Right forelimb (tissue), 1 donor: ENCODE results near the gene SPOPL.
"Not testable (repeated sequence)": the region's sequence is repeated elsewhere in the genome, so short reads cannot be mapped to it uniquely, and the experiment has no call there.

ENCODE experiments used
- DNase-seq: peaks from one replicate; pipeline ENCODE4 v3.0.0-alpha.2; 2018

The SPOPL gene

DNA sequence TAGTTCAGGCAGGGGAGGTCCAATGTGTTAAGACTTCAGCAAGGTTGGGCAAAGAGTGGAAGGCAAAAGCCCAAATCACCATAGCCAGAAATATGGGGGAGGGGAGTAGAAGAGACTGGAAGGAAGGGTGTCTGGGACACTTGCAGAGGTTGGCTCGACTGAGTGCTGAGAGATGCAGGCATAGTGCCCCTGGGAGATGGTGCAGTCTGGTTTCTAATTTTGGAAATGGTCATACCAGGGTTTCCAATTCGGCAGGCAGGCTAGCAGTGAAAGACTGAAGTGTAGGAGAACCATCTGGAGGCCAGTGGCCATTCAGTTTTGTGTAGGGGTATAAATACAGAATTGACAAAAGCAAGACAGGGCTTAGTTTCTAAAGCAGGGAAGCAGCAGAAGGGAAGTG lies 6.2 kb upstream of the SPOPL start:
- no peak for DNase-seq

DNA sequence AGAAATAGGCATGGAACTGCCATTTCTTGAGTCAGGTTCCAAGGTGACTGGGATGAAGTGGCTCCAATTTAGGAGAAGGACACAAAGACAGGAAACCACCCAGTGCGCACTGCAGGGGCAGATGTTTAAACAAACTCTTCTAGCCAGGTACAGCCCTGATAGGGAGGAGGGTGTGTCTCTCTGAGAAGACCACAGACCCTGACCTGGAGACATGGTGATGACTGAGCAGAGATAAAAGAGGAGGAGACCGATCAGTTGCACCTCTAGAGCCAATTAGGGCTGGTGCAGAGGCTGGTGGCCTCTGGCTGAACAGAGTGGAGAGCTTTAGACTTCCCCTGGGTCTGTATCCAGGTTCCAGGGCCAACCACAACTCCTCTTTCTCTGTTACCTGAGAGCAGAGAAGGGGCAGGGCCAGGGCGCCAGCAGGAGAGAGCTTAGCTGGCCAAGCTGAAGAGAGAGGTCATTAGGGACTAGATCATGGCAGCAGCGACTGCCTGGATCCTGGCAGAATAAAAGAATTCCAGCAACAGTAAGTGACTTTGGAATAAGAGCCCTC lies 5.4 kb upstream of the SPOPL start:
- no peak for DNase-seq

DNA sequence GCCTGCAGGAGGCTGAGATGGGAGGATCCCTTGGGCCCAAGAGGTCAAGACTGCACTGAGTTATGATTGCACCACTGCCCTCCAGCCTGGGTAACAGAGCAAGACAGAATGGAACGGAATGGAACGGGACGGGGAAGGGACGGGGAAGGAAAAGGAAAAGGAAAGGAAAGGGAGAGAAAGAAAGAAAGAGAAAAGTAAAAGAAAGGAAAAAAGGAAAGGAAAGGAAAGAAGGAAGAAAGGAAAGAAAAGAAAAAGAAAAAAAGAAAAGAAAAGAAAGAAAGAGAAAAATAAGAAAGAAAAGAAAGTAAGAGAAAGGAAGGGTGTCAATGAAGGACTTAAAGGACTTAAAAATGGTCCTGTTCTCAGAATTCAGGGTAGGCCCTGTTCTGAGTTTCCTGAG lies 4.3 kb upstream of the SPOPL start:
- no peak for DNase-seq

DNA sequence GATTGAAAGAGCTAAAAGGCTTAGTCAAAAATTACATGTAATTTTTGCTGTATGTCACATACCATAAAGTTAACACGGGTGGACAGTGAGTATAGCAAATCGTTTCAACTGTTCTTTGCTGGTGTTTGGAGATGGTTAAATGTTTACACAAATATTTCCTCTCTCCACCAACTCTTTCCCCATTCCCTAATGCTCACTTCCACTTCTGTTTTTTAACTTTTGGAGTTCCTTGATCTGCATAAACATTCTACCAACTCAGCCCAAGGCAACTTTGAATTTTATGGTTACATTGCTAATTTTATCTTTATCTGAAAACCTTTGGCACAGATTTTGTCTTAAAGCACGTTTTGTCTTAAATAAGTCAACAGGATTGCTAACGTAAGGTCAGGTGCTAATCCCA lies 1.9 kb upstream of the SPOPL start:
- no peak for DNase-seq

DNA sequence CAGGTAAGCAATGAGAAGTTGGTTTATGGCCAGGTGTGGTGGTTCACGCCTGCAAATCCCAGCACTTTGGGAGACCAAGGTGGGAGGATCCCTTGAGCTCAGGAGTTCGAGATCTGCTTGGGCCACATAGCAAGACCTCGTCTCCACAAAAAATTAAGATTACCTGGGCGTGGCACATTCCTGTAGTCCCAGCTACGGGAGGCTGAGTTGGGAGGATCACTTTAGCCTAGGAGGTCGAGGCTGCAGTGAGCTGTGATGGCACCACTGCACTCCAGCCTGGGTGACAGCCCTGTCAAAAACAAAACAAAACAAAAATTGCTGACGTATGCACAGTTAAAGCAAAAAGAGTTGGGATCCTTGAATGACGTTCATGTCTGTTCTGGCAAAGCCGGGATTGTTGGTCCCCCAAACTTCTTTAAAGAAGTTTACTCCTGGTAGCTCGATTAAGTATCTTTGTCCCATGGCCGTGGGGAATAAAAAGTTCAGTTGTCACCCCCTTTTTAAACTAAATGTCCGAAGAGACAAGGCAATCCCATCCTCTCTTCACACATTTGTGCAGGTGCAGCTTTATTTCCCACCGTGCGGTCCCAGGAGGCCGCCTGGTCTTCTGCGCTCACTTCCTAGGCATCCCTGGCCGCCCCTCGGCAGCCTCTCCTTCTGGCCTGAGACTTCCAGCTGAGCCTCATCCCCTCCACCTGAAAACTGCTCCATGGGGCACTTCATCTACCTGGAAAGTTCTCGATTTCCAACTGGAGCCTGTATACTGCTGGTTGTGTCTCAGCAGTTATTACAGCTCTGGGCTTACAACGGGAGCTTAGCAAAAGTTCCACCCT lies 762 bp upstream of the SPOPL start:
- DNase-seq = no peak

DNA sequence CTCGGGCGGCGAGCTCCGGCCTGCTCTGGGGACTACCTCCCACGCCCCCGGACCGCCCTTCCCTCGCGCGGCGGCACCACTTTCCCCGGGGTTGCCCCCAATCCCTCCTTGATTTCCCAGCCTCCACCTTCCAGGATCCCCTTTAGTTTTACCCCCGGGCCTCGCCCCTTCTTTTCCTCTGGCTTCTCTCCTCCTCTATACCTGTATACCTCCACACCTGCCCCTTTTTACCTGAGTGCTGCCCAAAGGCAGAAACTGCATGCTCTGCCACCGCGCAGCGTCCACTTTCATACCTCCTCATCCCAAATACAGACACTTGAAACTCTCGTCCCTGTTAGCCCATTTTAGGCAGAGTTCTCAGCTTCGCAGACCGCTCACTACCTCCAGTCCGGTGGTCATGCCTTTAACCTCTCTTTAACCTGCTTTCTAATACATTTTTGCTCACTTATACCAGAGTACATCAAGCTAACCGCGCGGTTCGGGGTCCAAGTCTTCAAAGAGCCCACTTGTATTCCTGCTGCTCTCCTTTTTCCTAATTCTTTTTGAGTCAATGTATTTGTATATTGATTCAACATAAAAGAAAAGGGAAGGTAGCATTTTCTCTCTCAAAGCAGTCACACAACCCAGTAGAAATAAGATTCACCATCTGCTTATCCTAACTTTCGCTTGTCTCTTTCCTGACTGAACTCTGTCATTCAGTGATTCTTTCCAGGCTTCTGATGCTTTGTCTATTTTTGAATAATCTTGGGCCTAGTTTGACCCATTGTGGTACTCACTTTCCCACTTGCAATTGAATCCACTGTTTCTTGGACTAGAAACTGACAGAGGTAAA lies 901 bp downstream of the SPOPL start:
- peak; percentile 55 for DNase-seq

DNA sequence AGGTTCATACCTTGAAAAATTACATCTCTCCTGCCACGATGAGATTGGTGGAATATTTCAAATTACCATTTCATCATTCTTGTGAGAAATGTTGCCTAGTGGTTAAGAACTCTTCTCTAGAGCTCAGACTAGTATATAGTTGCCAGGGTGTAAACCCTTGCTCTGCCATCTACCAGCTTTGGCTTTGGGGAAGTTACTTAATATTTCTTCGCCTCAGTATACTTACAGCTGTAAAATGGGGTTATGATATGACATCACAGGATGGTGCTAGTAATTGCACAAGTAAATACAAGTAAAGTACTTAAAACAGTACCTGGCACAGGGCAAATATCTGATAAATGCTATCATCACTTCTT lies 1.5 kb downstream of the SPOPL start:
- DNase-seq = no peak

DNA sequence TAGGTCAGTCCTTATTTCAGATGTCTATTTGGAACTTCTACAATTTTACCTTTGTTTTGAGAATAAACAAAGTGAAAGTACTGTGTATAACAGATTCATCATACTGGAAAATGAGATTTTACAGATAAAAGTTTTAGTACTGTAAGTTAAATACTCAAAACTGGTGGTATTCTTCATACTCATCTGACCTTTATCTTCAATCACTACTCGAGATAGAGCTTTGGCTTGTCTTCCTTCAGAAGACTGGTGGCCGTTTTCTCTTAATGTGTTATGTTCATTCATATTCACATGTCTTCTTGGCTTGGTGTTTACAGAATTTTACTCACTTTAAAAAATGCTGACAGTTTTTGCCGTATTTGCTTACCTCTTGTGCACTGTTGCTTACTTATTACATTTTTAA lies 2.1 kb downstream of the SPOPL start:
- DNase-seq = no peak

DNA sequence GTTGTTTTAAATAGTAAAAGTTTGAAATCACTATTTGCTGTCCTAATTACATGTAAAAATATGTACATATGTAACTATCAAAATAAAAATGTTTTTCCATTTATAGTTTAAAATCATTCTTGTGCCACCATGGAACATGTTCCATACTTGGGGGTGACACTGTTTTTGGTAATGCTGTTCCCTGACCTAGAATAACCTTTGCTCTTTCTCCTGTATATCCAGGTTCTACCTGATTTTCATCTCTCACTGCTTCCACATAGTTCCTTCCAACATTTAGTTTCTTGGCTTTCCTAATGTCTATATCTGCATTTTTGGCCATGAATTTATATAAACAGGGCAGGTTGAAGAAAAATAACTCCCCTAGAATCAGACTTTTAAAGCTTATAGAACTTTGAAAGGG lies 2.5 kb downstream of the SPOPL start:
- DNase-seq = no peak

DNA sequence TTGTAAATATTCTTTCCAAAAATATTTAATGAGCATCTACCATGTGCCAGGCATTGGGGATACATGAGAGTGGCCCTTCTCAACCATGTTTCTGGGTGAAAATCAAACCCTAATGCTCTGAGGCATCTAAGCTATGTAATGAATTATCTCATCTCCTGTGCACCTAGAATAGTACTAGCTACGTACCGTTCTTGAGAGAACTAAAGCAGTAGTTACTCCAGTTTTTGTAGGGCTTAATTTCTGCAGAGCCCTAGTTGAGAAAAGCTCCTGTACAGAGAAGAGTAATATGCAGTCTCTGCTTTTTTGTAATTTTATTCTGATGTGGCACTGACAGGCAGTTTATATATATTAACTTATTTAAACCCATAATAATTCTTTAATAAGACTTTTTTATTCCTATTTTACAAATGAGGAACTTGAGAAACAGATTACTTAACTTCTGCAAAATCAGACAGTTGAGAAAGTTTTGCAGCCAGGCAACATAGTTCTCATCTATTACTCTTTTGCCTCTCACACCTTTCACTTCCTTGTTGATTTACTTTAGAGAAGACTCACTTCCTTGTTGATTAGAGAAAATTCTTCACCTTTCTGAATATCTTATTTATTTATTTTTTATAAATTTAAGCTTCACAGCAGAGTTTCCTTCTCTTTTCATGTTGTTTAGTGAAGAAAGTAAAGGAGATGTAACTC lies 3.1 kb downstream of the SPOPL start:
- no peak for DNase-seq

DNA sequence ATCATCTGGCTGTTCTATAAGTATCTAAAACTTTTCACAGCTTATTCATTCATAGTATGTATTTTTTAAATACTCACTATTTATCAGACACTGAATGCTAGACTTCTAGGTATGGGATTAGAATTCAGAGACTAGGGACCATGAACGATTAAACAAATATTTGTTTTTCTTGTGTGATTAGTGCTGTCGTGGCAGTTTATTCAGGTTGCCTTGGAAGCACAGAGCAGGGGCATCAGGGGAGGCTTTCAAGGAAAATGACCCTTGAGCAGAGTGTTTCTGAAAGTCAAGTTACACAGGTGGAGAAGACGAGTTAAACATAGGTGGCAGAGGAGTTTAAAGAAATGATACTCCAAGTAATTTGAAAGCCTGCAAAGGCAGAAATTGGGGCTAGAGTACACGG lies 5.7 kb downstream of the SPOPL start:
- no peak for DNase-seq

DNA sequence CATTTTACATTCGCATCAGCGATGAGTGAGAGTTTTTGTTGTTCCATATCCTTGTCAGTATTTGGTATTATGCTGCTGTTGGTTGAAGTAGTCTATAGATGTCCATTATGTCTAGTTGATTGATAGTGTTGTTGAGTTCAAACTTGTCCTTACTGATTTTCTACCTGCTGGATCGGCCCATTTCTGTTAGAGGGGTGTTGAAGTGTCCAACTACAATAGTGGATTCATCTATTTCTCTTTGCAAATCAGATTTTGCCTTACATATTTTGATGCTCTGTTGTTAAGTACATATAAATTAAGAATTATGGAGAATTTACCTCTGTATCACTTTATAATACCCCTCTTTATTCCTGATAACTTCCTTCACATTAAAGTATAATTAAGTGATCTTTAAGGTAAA lies 8.7 kb downstream of the SPOPL start:
- no peak for DNase-seq

DNA sequence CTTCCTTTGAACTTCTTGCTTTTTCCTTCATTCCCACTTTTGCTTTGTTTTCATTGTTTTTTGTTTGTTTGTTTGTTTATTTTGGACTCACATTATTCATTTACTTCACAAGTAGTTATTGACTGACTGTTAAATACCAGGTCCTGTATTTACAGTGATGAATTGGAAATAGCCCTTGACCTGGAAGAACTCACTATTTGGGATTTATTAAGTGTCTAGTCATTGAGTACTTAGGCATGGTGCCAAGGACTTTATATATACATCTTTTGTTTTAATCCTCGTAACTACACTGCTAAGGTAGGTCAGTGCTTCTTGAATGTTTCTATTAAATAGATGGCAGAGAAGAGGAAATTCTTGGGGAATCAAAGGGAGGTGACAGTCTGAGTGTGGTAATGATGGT lies 11.1 kb downstream of the SPOPL start:
- no peak for DNase-seq

DNA sequence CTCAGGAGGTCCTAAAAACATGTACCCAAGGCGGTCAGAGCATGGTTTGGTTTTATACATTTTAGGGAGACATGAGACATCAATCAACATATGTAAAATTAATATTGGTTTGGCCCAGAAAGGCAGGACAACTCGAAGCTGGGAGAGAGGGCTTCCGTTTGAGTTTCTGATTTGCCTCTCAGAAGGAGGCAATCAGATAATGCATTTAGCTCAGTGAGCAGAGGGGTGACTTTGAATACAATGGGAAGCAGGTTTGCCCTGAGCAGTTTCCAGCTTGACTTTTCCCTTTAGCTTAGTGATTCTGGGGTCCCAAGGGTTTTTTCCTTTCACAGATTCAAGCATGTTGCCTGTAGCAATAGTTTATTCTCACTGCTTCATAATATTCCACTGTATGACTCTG lies 12.6 kb downstream of the SPOPL start:
- no peak for DNase-seq

DNA sequence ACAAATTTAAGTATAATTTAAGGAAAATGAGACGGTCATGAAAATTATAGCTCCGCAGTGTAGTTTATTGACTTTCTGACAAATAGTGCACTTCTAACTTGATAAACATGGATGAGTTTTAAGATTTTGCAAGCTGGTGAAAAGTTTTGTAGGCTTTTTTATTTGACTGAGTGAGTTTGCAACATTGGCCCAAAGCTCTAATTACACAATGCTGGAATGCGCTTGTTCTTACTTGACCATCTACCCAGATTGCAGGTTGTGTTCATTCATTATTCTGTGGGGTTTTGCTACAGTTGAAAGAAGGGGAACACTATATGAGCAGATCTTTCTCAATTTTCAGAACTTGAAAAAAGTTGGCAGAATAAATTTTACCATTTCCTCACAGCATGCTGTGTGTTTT lies 13.5 kb downstream of the SPOPL start:
- no peak for DNase-seq

DNA sequence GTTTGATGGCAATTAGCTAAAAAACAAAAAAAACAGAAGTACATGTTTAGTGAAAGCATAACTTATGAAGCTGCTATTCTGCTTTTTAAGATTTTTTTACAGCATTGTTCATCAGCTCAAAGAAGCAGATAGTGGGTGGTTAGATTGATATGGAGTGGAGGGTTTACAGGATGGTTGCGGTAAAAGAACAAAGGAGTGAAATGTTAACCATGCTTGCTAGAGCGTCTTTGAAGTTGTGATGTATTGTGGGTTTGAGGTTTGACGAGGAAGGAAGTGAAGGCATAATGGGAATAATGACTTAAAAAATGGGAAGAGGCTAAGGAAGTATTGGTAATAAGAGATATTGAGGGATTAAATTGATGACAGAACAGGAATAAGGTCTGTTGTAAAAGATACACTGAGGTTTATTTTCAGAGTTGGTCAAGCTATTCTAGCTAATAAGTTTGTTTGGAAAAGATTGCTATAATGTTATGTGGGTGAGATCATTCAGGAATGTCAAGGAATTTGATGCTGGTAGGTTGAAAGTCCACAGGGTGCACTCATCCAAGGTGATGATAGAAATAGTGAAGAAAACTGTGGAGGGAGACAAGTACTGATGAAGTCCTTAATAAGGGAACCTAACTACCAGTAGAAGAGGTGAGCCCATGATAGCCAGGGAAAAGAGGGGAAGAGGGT lies 14.6 kb downstream of the SPOPL start:
- no peak for DNase-seq

DNA sequence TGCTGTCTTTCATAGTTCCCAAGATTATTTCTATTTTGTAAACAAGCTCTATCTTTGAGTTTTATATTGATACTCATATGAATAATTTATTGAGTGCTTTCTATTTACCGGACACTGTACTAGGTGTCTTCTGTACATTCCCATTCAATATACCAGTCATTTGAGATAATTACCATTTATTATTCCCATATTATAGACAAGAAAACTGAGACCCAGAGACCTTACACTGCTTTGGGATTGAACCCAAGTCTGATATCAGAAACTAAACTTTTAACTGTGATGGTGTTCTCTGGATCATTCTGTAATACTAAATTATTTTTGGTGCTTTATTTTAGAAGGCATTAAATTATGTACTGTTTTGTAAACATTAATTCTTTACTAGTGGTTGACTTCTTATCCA lies 17.3 kb downstream of the SPOPL start:
- DNase-seq = no peak

DNA sequence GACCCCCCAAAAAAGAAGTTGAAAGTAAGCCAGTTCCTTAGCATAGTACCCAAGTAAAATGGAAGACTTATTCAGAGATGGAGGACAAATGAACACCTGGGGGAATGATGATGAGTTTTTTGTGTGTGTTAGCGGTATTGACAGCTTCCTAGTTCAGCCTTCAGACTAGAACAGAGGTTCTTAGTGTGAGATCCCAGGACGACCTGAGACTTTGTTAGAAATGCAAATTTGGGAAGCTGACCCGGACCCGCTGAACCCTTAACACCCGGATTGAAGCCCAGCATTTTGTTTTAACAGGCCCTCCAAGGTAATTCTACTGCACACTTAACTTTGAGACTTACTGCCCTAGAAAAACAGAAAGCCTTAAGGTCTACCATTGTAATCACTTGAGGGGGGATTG lies 20.3 kb downstream of the SPOPL start:
- DNase-seq = no peak

DNA sequence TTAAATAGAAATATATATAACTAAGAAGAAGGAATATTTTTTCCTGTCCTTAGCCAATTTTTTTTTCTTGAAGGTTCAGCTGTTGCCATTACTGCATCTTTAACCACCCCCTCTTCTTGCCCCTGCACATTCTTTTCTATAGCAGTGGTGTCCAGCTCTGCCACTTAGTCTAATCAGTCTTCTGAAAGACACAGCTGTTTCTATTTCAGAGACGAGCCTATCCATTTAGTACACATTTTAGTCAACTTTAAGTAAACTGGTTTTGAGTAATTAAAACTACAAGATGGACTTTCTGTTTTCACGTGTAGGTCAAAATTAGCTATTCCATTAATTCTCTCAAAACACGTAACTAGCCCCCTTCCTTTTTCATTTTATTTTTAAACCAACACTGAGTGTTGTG lies 21.0 kb downstream of the SPOPL start:
- no peak for DNase-seq

DNA sequence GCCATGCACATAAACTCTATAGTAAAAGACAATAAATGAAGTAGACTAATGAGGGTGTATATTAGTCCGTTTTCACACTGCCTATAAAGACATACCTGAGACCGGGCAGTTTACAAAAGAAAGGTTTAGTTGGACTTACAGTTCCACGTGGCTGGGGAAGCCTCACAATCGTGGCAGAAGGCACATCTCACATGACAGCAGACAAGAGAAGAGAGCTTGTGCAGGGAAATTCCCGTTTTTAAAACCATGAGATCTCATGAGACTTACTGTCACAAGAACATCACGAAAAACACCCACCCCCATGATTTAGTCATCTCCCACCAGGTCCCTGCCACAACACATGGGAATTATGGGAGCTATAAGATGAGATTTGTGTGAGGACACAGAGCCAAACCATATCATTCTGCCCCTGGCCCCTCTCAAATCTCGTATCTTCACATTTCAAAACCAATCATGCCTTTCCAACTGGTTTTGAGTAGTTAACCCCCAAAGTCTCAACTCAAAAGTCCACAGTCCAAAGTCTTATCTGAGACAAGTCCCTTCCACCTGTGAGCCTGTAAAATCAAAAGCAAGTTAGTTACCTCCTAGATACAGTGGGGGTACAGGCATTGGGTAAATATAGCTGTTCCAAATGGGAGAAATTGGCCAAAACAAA lies 21.6 kb downstream of the SPOPL start:
- DNase-seq = not testable (repeated sequence)

DNA sequence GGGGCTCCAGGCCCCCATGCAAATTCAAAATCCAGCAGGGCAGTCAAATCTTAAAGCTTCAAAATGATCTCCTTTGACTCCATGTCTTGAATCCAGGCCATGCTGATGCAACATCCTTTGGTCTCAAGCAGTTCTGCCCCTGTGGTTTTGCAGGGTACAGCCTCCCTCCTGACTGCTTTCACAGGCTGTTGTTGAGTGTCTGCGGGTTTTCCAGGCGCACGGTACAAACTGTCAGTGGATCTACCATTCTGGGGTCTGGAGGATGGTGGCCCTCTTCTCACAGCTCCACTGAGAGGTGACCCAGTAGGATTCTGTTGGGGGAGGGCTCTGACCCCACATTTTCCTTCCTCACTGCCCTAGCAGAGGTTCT lies 22.1 kb downstream of the SPOPL start:
- not testable (repeated sequence) for DNase-seq

DNA sequence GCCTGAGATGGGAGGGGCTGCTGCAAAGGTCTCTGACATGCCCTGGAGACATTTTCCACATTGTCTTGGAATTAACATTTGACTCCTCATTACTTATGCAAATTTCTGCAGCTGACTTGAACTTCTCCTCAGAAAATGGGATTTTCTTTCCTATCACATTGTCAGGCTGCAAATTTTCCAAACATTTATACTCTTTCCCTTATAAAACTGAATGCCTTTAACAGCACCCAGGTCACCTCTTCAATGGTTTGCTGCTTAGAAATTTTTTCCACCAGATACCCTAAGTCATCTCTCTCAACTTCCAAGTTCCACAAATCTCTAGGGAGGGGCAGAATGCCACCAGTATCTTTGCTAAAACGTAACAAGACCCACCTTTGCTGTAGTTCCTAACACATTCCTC lies 22.8 kb downstream of the SPOPL start:
- not testable (repeated sequence) for DNase-seq
